ENCODE data around the gene NRG3.

DNA sequence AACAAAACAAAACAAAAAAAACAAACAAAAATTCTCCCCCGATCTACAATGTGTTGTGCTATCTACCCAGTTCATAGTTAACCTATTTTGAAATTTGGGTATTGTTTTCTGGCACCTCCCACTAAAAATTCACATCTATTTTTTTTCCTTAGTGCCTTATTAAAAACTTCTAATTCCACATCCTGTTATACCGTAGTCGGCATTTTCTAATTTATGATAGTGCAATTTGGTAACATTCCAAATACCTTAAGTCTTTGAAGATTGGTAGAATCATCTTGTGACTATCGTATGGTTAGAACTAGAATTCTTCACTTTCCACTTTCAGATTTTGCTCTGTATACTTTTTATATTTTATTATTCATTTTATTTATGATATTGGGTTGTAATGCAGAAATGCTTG lies 4.5 kb upstream of the NRG3 start:
- TF ChIP-seq, protein P1, sequence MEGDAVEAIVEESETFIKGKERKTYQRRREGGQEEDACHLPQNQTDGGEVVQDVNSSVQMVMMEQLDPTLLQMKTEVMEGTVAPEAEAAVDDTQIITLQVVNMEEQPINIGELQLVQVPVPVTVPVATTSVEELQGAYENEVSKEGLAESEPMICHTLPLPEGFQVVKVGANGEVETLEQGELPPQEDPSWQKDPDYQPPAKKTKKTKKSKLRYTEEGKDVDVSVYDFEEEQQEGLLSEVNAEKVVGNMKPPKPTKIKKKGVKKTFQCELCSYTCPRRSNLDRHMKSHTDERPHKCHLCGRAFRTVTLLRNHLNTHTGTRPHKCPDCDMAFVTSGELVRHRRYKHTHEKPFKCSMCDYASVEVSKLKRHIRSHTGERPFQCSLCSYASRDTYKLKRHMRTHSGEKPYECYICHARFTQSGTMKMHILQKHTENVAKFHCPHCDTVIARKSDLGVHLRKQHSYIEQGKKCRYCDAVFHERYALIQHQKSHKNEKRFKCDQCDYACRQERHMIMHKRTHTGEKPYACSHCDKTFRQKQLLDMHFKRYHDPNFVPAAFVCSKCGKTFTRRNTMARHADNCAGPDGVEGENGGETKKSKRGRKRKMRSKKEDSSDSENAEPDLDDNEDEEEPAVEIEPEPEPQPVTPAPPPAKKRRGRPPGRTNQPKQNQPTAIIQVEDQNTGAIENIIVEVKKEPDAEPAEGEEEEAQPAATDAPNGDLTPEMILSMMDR (IDR thresholded peaks at IDR 0.05) = no peak
- no peak for TF ChIP-seq EZH2 (IDR thresholded peaks at IDR 0.05; ENCODE audit: borderline replicate concordance, insufficient read depth, low read depth, low read length, poor library complexity, severe bottlenecking)
